CD14-positive monocyte (primary cell): ENCODE results near the gene PSMD13. TPM values are rescaled to one million over a fixed set of nuclear protein-coding genes. Genes with fewer than 3 reads are reported as not detected.
"Not testable (repeated sequence)": the region's sequence is repeated elsewhere in the genome, so short reads cannot be mapped to it uniquely, and the experiment has no call there.

ENCODE experiments used
- DNase-seq, 3 donors: peaks; one replicate each; pipeline ENCODE4 v3.0.0-alpha.2; 2011 to 2022
- H2AFZ ChIP-seq: 2 replicates; pipeline ENCODE4 v1.6.0; 2012; ENCODE audit warnings: mild to moderate bottlenecking, low read depth, low read length, inconsistent platforms; ENCODE audit not compliant: insufficient read depth, poor library complexity, severe bottlenecking
- H3K27ac ChIP-seq, 2 donors: 1 replicate in 1 of 2; 2 replicates in 1 of 2; pipeline ENCODE4 v1.5.1; 2012 to 2013; ENCODE audit warnings: low read length in 2 of 2, control low read depth in 1 of 2, inconsistent platforms in 1 of 2, low read depth in 1 of 2, mild to moderate bottlenecking in 1 of 2
- H3K27me3 ChIP-seq, 2 donors: one replicate each; pipeline versions ENCODE4 v1.6.0 to v1.6.1; 2011 to 2013; ENCODE audit warnings: low read length in 2 of 2; ENCODE audit not compliant: control insufficient read depth in 2 of 2, insufficient read depth in 2 of 2
- H3K36me3 ChIP-seq, 2 donors: replicated peaks in 1 of 2; 1 replicate in 1 of 2; 2 replicates in 1 of 2; pipeline versions ENCODE4 v1.5.1 to v1.6.1; 2012 to 2013; ENCODE audit warnings: low read length in 2 of 2, control low read depth in 1 of 2, inconsistent platforms in 1 of 2, mild to moderate bottlenecking in 1 of 2; ENCODE audit not compliant: insufficient read depth in 2 of 2, control insufficient read depth in 1 of 2
- H3K4me1 ChIP-seq, 2 donors: 1 replicate in 1 of 2; 2 replicates in 1 of 2; pipeline versions ENCODE4 v1.5.1 to v1.6.1; 2012 to 2013; ENCODE audit warnings: low read length in 2 of 2, control low read depth in 1 of 2, inconsistent platforms in 1 of 2, mild to moderate bottlenecking in 1 of 2, moderate library complexity in 1 of 2; ENCODE audit not compliant: insufficient read depth in 2 of 2, control insufficient read depth in 1 of 2
- H3K4me2 ChIP-seq: replicated peaks from 2 replicates; pipeline ENCODE3; 2012; ENCODE audit warnings: low read length, moderate library complexity, mild to moderate bottlenecking; ENCODE audit not compliant: poor library complexity, severe bottlenecking; ENCODE audit errors: extremely low read depth
- H3K4me3 ChIP-seq, 3 experiments: fragments of 200-600 bp in 1 of 3; sonication (generic) in 1 of 3; replicated peaks in 1 of 3; 1 replicate in 2 of 3; 2 replicates in 1 of 3; pipeline ENCODE4 v1.5.1; 2011 to 2013; ENCODE audit warnings: low read length in 3 of 3, mild to moderate bottlenecking in 3 of 3, control low read depth in 2 of 3, low read depth in 2 of 3, inconsistent platforms in 1 of 3, moderate library complexity in 1 of 3
- H3K79me2 ChIP-seq: 2 replicates; pipeline ENCODE4 v1.6.0; 2012; ENCODE audit warnings: mild to moderate bottlenecking, control low read depth, inconsistent platforms, low read length, moderate library complexity; ENCODE audit not compliant: insufficient read depth
- H3K9ac ChIP-seq: 2 replicates; pipeline ENCODE4 v1.6.0; 2017; ENCODE audit warnings: low read length, mild to moderate bottlenecking; ENCODE audit not compliant: insufficient read depth, poor library complexity, severe bottlenecking
- H3K9me3 ChIP-seq, 2 donors: replicated peaks in 1 of 2; 1 replicate in 1 of 2; 2 replicates in 1 of 2; pipeline versions ENCODE4 v1.5.1 to v1.6.1; 2012 to 2013; ENCODE audit warnings: low read length in 2 of 2, control low read depth in 1 of 2; ENCODE audit not compliant: control insufficient read depth in 1 of 2, insufficient read depth in 1 of 2
- H4K20me1 ChIP-seq: 2 replicates; pipeline ENCODE4 v1.6.0; 2012; ENCODE audit warnings: mild to moderate bottlenecking, low read length, control low read depth, moderate library complexity; ENCODE audit not compliant: insufficient read depth
- H3K27ac Mint-ChIP-seq, 7 donors: one replicate each; pipeline ENCODE4 v1.8.0; 2020; ENCODE audit warnings: mild to moderate bottlenecking in 7 of 7, mixed read lengths in 7 of 7, moderate library complexity in 6 of 7, inconsistent platforms in 2 of 7
- H3K27me3 Mint-ChIP-seq, 3 donors: one replicate each; pipeline ENCODE4 v1.8.0; 2021 to 2022; ENCODE audit warnings: low read depth in 3 of 3, mild to moderate bottlenecking in 3 of 3, mixed read lengths in 3 of 3, moderate library complexity in 3 of 3, inconsistent platforms in 1 of 3
- H3K36me3 Mint-ChIP-seq, 2 donors: one replicate each; pipeline ENCODE4 v1.8.0; 2020; ENCODE audit warnings: mixed read lengths in 2 of 2, inconsistent platforms in 1 of 2, mild to moderate bottlenecking in 1 of 2
- H3K4me1 Mint-ChIP-seq: one replicate; pipeline ENCODE4 v1.8.0; 2020; ENCODE audit warnings: mild to moderate bottlenecking, mixed read lengths
- H3K4me3 Mint-ChIP-seq, 2 donors: one replicate each; pipeline ENCODE4 v1.8.0; 2020; ENCODE audit warnings: mild to moderate bottlenecking in 2 of 2, mixed read lengths in 2 of 2, moderate library complexity in 1 of 2
- H3K9me3 Mint-ChIP-seq, 7 donors: one replicate each; pipeline ENCODE4 v1.8.0; 2020 to 2022; ENCODE audit warnings: mixed read lengths in 7 of 7, mild to moderate bottlenecking in 6 of 7, moderate library complexity in 6 of 7, inconsistent platforms in 2 of 7
- WGBS: methylation state at CpG from one replicate; pipeline ENCODE4 v1.1.5; 2013; ENCODE audit warnings: missing lambda C conversion rate; ENCODE audit not compliant: insufficient coverage; 5-methylcytosine and 5-hydroxymethylcytosine counted together
- intact Hi-C, 2 donors: fragments of 100-400 bp; cut with micrococcal nuclease; formaldehyde crosslinking; loops; one replicate each; pipeline versions ENCODE4 v1.15.0 to v1.15.1; 2023
- polyA minus RNA-seq: library from RNA; depleted of rRNA, polyadenylated mRNA; stranded (reverse); fragments of >200 nt; gene quantifications from 2 replicates; pipeline ENCODE4 v1.2.3, GENCODE V29; 2012
- polyA plus RNA-seq, 3 donors: library from polyadenylated mRNA; depleted of rRNA in 1 of 3; unstranded in 2 of 3; stranded (reverse) in 1 of 3; fragments of 300-500 nt in 2 of 3; fragments of >200 nt in 1 of 3; fragmentation: Illumina TruSeq in 2 of 3; gene quantifications; 1 replicate in 2 of 3; 2 replicates in 1 of 3; pipeline ENCODE4 v1.2.3, GENCODE V29; 2012 to 2021
- total RNA-seq, 12 experiments: library from RNA in 1 of 12; stranded (reverse) in 1 of 12; fragments of 120-200 nt in 1 of 12; gene quantifications; one replicate each; pipeline ENCODE4 v1.2.4 and lab custom pipeline; 2013 to 2026; ENCODE audit warnings: mixed read lengths in 6 of 12, inconsistent platforms in 1 of 12
- TF ChIP-seq, protein P1 (sequence below): fragments of 200-600 bp; IDR thresholded peaks from one replicate; pipeline ENCODE4 v1.8.0; 2022; ENCODE audit warnings: antibody characterized with exemption, mild to moderate bottlenecking

PSMD13 gene
- 115 TPM for total RNA-seq (2013)
- polyA plus RNA-seq = 100 to 1,000 TPM; 136 to 272 (median 218) TPM
- 41.3 and 58.7 TPM in 2 replicates for polyA minus RNA-seq
- 24.2 to 58.3 (median 42.9) reads per million in 11 experiments for total RNA-seq (lab: John Stamatoyannopoulos, UW)

DNA sequence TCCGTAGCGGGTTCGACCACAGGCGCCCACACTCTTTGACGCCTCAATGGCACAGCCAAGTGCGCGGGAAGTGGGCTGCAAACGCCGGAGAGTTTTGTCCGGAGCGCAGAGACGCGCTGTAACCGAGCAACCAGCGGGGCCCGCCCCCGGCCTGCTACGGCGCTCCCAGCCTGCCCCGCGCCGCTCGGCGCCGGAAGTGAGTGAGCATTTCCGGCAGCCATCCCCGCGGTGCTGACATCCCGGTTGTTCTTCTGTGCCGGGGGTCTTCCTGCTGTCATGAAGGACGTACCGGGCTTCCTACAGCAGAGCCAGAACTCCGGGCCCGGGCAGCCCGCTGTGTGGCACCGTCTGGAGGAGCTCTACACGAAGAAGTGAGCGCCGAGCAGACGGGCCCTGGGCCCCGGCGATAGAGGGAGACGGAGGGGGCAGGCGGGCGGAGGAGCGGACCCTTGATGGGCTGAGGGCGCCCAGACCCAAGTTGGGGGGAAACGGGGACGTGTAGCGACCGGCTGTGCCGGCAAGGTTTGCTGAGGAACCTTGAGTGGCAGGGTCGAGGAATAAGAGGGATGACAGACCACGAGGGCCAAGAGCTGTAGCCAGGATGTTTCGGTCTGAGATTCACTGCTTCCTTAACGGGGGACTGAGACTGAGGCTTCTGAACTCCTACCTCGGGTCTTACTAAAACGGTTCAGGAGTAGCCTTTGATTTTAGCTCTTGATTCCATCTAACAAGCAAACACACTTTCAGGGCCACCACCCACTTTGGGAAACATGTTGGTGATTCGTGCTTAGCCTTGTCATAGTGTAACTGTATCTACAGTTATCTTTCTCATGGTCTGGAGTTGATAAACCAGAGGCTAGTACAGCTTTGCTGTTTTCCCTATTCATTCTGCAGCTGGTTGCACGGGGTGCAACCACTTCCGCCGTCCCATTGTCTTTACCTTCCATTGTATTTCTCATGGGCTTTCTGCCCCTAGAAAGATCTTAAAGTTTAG, at the start of gene PSMD13:
Gene PSMD13 (plus strand): TSS at position 203 of the 994 bp plus-strand sequence. CDS start 74 bp downstream, at position 277.
- under 1% methylated on average over 58 of the region's 62 CpGs for WGBS
- peaks cover 48% of the 10 kb centered on the region for H3K79me2 ChIP-seq
- H3K9me3 ChIP-seq = no peaks in the 10 kb centered on the region
- Mint-ChIP-seq H3K27ac (peak within 1 kb of the TSS; percentile 99 to 100 (median 100)), H3K4me1 (peaks cover 24% of the 10 kb centered on the region), H3K36me3 (peaks cover 32 to 36% of the 10 kb centered on the region in 2 donors), H3K4me3 (peak within 1 kb of the TSS; percentile 96 to 97), H3K27me3 (peaks cover 0 to 4% (median 1%) of the 10 kb centered on the region in 3 donors), H3K9me3 (no peaks in the 10 kb centered on the region)
- H3K4me1 ChIP-seq = peaks cover 20 to 23% of the 10 kb centered on the region in 2 donors
- peaks cover 21% of the 10 kb centered on the region for H4K20me1 ChIP-seq
- no peaks in the 10 kb centered on the region for H3K27me3 ChIP-seq
- TF ChIP-seq, protein P1, sequence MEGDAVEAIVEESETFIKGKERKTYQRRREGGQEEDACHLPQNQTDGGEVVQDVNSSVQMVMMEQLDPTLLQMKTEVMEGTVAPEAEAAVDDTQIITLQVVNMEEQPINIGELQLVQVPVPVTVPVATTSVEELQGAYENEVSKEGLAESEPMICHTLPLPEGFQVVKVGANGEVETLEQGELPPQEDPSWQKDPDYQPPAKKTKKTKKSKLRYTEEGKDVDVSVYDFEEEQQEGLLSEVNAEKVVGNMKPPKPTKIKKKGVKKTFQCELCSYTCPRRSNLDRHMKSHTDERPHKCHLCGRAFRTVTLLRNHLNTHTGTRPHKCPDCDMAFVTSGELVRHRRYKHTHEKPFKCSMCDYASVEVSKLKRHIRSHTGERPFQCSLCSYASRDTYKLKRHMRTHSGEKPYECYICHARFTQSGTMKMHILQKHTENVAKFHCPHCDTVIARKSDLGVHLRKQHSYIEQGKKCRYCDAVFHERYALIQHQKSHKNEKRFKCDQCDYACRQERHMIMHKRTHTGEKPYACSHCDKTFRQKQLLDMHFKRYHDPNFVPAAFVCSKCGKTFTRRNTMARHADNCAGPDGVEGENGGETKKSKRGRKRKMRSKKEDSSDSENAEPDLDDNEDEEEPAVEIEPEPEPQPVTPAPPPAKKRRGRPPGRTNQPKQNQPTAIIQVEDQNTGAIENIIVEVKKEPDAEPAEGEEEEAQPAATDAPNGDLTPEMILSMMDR = no peak
- H3K4me3 ChIP-seq = peak within 1 kb of the TSS; percentile 93 to 99 (median 96)
- intact Hi-C loops = loop anchor here (1.0 to 5.0 kb wide), 6 partner anchors 30 to 270 kb away; partner anchors contain the start of genes RNH1 (in 2 of the 2), BET1L (in 1 of the 2) and RIC8A (in 1 of the 2)
- H3K27ac ChIP-seq = peak within 1 kb of the TSS; percentile 97 to 98
- DNase-seq = peak; percentile 81 to 84 (median 84)
- H3K9ac ChIP-seq = peak within 1 kb of the TSS; percentile 95
- peak within 1 kb of the TSS; percentile 87 for H3K4me2 ChIP-seq
- H2AFZ ChIP-seq = peak within 1 kb of the TSS; percentile 96
- H3K36me3 ChIP-seq = peaks cover 15 to 30% of the 10 kb centered on the region in 2 donors

DNA sequence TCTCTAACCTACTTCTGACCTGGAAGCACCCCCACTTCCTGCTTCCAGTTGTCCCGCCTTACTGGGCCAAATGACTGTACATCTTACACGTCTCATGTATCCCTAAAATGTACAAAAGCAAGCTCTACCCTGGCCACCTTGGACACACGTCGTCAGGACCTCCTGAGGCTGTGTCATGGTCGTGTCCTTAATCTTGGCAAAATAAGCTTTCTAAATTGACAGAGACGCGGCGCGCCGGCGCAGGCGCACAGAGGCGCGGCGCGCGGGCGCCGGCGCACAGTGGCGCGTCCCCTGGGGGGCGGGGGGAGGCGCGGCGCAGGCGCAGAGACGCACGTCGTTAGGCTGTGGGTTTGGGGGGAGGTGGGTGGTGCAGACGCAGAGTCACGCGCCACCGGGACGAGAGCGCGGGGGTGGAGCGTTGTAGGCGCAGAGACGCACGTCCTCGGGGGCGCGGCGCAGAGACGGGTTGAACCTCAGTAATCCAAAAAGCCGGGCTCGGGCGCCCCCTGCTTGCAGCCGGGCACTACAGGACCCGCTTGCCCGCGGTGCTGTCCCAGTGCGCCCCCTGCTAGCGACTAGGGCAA, 47.5 kb upstream of the PSMD13 start:
- H3K79me2 ChIP-seq, H3K9ac ChIP-seq, H3K36me3 ChIP-seq, H3K4me3 ChIP-seq, H3K9me3 ChIP-seq, H3K4me1 Mint-ChIP-seq, H3K27ac ChIP-seq, intact Hi-C loops, H3K9me3 Mint-ChIP-seq, H3K4me2 ChIP-seq, H2AFZ ChIP-seq, H3K27ac Mint-ChIP-seq, H3K4me3 Mint-ChIP-seq, DNase-seq, H3K4me1 ChIP-seq, H3K27me3 ChIP-seq, H4K20me1 ChIP-seq, H3K36me3 Mint-ChIP-seq: not testable (repeated sequence)
- 62% methylated on average over 10 of the region's 55 CpGs for WGBS
- H3K27me3 Mint-ChIP-seq = peaks cover 5 to 13% (median 6%) of the 10 kb centered on the region in 3 donors
